Astrocyte (in vitro differentiated cells and primary cell): ENCODE measurements around the gene IL21R. TPM values are rescaled to one million over a fixed set of nuclear protein-coding genes. Genes with fewer than 3 reads are reported as not detected.

Experiments
- DNase-seq: peaks from one replicate; pipeline ENCODE4 v3.0.0-alpha.2; 2010; ENCODE audit warnings: low read depth
- FAIRE-seq: peaks from 2 replicates; lab custom pipeline; 2011; peaks lifted over from hg19 to GRCh38; lab: Jason Lieb, UNC
- H2AFZ ChIP-seq: 2 replicates; pipeline ENCODE4 v1.6.0; 2012; ENCODE audit warnings: low read depth, low read length, inconsistent platforms
- H3K27ac ChIP-seq: 2 replicates; pipeline ENCODE4 v1.5.1; 2011; ENCODE audit warnings: low read depth, low read length, inconsistent platforms
- H3K27me3 ChIP-seq: 2 replicates; pipeline ENCODE4 v1.6.0; 2011; ENCODE audit warnings: low read length, inconsistent platforms; ENCODE audit not compliant: insufficient read depth
- H3K36me3 ChIP-seq: 2 replicates; pipeline ENCODE4 v1.5.1; 2011; ENCODE audit warnings: low read length, inconsistent platforms; ENCODE audit not compliant: insufficient read depth
- H3K4me1 ChIP-seq: 2 replicates; pipeline ENCODE4 v1.5.1; 2011; ENCODE audit warnings: low read length, inconsistent platforms; ENCODE audit not compliant: insufficient read depth
- H3K4me2 ChIP-seq: 2 replicates; pipeline ENCODE4 v1.6.0; 2012; ENCODE audit warnings: low read length, inconsistent platforms
- H3K4me3 ChIP-seq: 2 replicates; pipeline ENCODE4 v1.5.1; 2011; ENCODE audit warnings: low read depth, mild to moderate bottlenecking, low read length, inconsistent platforms; ENCODE audit not compliant: insufficient read depth
- H3K79me2 ChIP-seq: 2 replicates; pipeline ENCODE4 v1.6.0; 2012; ENCODE audit warnings: mild to moderate bottlenecking, low read length, inconsistent platforms; ENCODE audit not compliant: insufficient read depth
- H3K9ac ChIP-seq: 2 replicates; pipeline ENCODE4 v1.6.0; 2012; ENCODE audit warnings: mild to moderate bottlenecking, low read length, inconsistent platforms
- H3K9me3 ChIP-seq: 2 replicates; pipeline ENCODE4 v1.5.1; 2012; ENCODE audit warnings: low read depth, mild to moderate bottlenecking, low read length, inconsistent platforms; ENCODE audit not compliant: insufficient read depth
- H4K20me1 ChIP-seq: 2 replicates; pipeline ENCODE4 v1.6.0; 2012; ENCODE audit warnings: low read length, inconsistent platforms; ENCODE audit not compliant: insufficient read depth
- H3K27ac Mint-ChIP-seq: one replicate; pipeline ENCODE4 v1.8.0; 2021; ENCODE audit warnings: mild to moderate bottlenecking, mixed read lengths; ENCODE audit not compliant: unreplicated experiment
- H3K27me3 Mint-ChIP-seq: one replicate; pipeline ENCODE4 v1.8.0; 2021; ENCODE audit warnings: low read depth, mixed read lengths; ENCODE audit not compliant: unreplicated experiment
- H3K36me3 Mint-ChIP-seq: one replicate; pipeline ENCODE4 v1.8.0; 2021; ENCODE audit warnings: low read depth, mixed read lengths; ENCODE audit not compliant: unreplicated experiment
- H3K4me1 Mint-ChIP-seq: one replicate; pipeline ENCODE4 v1.8.0; 2021; ENCODE audit warnings: low read depth, mixed read lengths; ENCODE audit not compliant: unreplicated experiment
- H3K4me3 Mint-ChIP-seq: one replicate; pipeline ENCODE4 v1.8.0; 2021; ENCODE audit warnings: mild to moderate bottlenecking, moderate library complexity, mixed read lengths; ENCODE audit not compliant: unreplicated experiment
- H3K9me3 Mint-ChIP-seq: one replicate; pipeline ENCODE4 v1.8.0; 2021; ENCODE audit warnings: mild to moderate bottlenecking, mixed read lengths; ENCODE audit not compliant: unreplicated experiment
- CTCF ChIP-seq: IDR thresholded peaks from 2 replicates; pipeline ENCODE4 v1.5.1; 2011; ENCODE audit warnings: low read depth, mild to moderate bottlenecking, inconsistent platforms, low read length, moderate library complexity; ENCODE audit not compliant: insufficient read depth
- EZH2 ChIP-seq: IDR thresholded peaks from 2 replicates; pipeline ENCODE4 v1.6.1; 2012; ENCODE audit warnings: mild to moderate bottlenecking, low read length, inconsistent platforms; ENCODE audit not compliant: insufficient read depth
- total RNA-seq: library from RNA; stranded (reverse); gene quantifications from 2 replicates; pipeline ENCODE4 v1.2.1, GENCODE V29; 2021

Gene IL21R
- total RNA-seq, 1 donor from 2014 or later = 1.8 TPM

DNA sequence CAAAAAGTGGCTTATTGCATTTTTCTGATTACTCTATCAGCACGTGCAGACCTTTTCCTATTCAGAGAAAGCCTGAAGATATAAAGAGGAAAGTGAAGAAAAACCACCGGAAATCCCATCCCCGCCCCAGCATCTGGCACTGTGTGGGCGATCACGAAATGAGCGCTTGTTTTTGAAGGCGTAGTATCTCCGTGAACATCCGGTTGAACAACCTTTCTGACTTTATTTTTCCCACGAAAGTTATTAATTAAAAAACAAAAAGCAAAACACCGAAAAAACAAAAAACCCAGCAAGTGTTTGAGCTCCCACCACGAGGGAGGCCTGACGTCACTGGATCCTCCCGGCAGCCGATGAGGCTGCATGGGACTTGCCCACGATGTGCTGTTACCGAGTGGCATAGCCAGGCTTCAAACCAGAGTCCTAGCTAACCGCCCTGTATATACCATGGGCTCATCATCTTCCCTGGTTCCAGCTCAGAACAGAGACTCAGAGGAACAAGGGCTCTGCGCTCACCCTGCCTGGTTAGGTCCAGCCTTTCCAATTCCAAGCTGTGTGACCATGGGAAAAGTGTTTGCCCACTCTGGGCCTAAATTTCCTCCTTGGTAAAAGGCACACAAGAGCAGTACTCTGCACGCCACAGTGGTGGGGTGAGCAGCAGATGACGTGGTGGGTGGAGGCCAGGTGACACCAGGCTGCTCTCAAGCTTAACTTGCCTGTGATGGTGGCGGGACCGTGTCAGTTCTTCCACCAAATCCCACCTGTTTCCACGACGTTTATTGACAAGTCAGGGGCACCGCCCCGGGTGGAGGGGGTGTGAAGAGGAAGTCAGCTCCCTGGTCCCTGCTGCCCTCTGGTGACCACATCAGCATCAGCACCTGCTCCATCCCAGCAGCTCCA lies 34.3 kb upstream of the IL21R start:
- peak overlapping the region; percentile 43 for H2AFZ ChIP-seq
- H3K9me3 ChIP-seq = peaks cover 8% of the 10 kb centered on the region
- Mint-ChIP-seq H3K27me3 (no peaks in the 10 kb centered on the region), H3K27ac (no peak overlapping the region), H3K36me3 (peaks cover under 1% of the 10 kb centered on the region), H3K4me1 (peaks cover 17% of the 10 kb centered on the region), H3K4me3 (no peak overlapping the region), H3K9me3 (peaks cover 9% of the 10 kb centered on the region)
- H3K36me3 ChIP-seq = no peaks in the 10 kb centered on the region
- no peaks in the 10 kb centered on the region for H3K27me3 ChIP-seq
- H3K27ac ChIP-seq = peak overlapping the region; percentile 16
- H3K9ac ChIP-seq = peak overlapping the region; percentile 38
- no peaks in the 10 kb centered on the region for H4K20me1 ChIP-seq
- FAIRE-seq (no peak), DNase-seq (peak; percentile 29)
- H3K79me2 ChIP-seq = no peaks in the 10 kb centered on the region
- H3K4me1 ChIP-seq = peaks cover 11% of the 10 kb centered on the region
- H3K4me2 ChIP-seq = peak overlapping the region; percentile 55
- TF ChIP-seq EZH2 = no peak
- peak; percentile 48 for TF ChIP-seq CTCF
- no peak overlapping the region for H3K4me3 ChIP-seq

DNA sequence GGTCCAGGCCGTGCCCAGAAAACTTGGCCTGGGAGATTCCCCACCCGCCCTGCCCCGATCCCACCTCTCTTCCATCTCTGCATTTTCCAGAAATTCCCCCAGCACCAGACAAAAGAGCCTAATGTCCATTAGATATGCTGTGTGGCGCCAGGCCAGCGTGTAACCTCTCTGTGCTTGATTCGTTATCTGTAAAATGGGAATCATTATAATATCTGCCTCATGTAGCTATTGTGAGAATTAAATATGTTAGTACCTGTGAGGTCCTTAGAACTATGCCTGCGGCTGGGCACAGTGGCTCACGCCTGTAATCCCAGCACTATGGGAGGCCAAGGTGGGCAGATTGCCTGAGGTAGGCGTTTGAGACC lies 33.6 kb upstream of the IL21R start:
- Histone ChIP-seq H3K9ac (no peak overlapping the region), H3K27ac (no peak overlapping the region), H3K27me3 (no peaks in the 10 kb centered on the region), H3K36me3 (no peaks in the 10 kb centered on the region), H2AFZ (no peak overlapping the region), H4K20me1 (no peaks in the 10 kb centered on the region), H3K4me2 (no peak overlapping the region), H3K4me1 (peaks cover 11% of the 10 kb centered on the region), H3K79me2 (no peaks in the 10 kb centered on the region), H3K9me3 (peaks cover 8% of the 10 kb centered on the region), H3K4me3 (no peak overlapping the region)
- H3K9me3 Mint-ChIP-seq = peaks cover 9% of the 10 kb centered on the region
- no peaks in the 10 kb centered on the region for H3K36me3 Mint-ChIP-seq
- TF ChIP-seq CTCF = no peak
- no peak for TF ChIP-seq EZH2
- no peak for FAIRE-seq
- no peaks in the 10 kb centered on the region for H3K27me3 Mint-ChIP-seq
- DNase-seq = no peak
- no peak overlapping the region for H3K27ac Mint-ChIP-seq
- H3K4me1 Mint-ChIP-seq = peaks cover 17% of the 10 kb centered on the region
- no peak overlapping the region for H3K4me3 Mint-ChIP-seq

DNA sequence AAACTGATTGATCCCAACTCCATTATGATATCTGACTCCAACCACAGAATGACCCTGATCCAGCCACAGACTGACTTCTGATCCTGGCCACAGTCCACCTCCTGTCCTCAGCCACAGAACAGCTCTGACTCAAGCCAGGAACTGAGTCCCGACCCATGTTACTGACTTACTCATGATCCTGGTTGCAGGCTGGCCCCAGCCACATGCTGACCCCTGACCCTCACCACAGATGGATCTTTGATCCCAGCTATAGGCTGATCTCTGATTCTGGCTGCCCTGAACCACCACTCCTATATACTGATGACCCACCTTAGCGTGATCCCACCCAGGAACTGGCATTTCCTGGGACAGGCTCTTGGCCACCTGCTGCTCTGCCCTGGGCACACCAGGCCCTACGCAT lies 32.2 kb upstream of the IL21R start:
- peak; percentile 48 for DNase-seq
- H3K4me1 ChIP-seq = peaks cover 9% of the 10 kb centered on the region
- no peak overlapping the region for H3K4me3 ChIP-seq
- H3K4me1 Mint-ChIP-seq = peaks cover 13% of the 10 kb centered on the region
- FAIRE-seq = no peak
- H3K79me2 ChIP-seq = no peaks in the 10 kb centered on the region
- no peaks in the 10 kb centered on the region for H3K36me3 ChIP-seq
- no peak overlapping the region for H3K27ac Mint-ChIP-seq
- H3K9me3 Mint-ChIP-seq = peaks cover 9% of the 10 kb centered on the region
- H3K27me3 Mint-ChIP-seq = no peaks in the 10 kb centered on the region
- no peak overlapping the region for H3K27ac ChIP-seq
- peak overlapping the region; percentile 3 for H3K4me3 Mint-ChIP-seq
- no peak overlapping the region for H3K9ac ChIP-seq
- no peaks in the 10 kb centered on the region for H3K36me3 Mint-ChIP-seq
- no peaks in the 10 kb centered on the region for H4K20me1 ChIP-seq
- H3K9me3 ChIP-seq = peaks cover 8% of the 10 kb centered on the region
- no peaks in the 10 kb centered on the region for H3K27me3 ChIP-seq
- no peak overlapping the region for H3K4me2 ChIP-seq
- no peak overlapping the region for H2AFZ ChIP-seq
- TF ChIP-seq EZH2 = no peak
- TF ChIP-seq CTCF = no peak
